IMR-90 (cell line): ENCODE data around the gene RAVER1. TPM values are rescaled to one million over a fixed set of nuclear protein-coding genes. Genes with fewer than 3 reads are reported as not detected.

ENCODE experiments used
- ATAC-seq: fragments of 200-7000 bp; cut with Tn5 transposase; 2 replicates; pipeline ENCODE4 v1.9.1; 2020; ENCODE audit warnings: low read depth, mild to moderate bottlenecking, moderate library complexity
- BruUV-seq: library from RNA; stranded (reverse); fragments of 400-500 nt; replicated peaks from 2 replicates; lab custom pipeline; 2021; lab: Mats Ljungman, UMichigan
- CTCF ChIA-PET: fragments of 300-600 bp; formaldehyde crosslinking; extraction: SDS; loops from one replicate; lab custom pipeline; 2021; ENCODE audit warnings: antibody characterized with exemption; lab: Yijun Ruan, JAX
- POLR2A ChIA-PET: fragments of 300-600 bp; sonication (Branson Sonifier 250); formaldehyde crosslinking; loops from one replicate; lab custom pipeline; 2022; ENCODE audit warnings: antibody characterized with exemption; ENCODE audit not compliant: unreplicated experiment; lab: Charles Lee
- DNase-seq: peaks from one replicate; pipeline ENCODE4 v3.0.0; 2013
- H2AFZ ChIP-seq: replicated peaks from 2 replicates; pipeline ENCODE3; 2013; ENCODE audit warnings: low read length, mild to moderate bottlenecking; ENCODE audit not compliant: poor library complexity
- H2AK5ac ChIP-seq: 2 replicates; pipeline ENCODE4 v1.6.1; 2013; ENCODE audit warnings: low read depth, low read length, inconsistent platforms
- H2AK9ac ChIP-seq: replicated peaks from 2 replicates; pipeline ENCODE3; 2013; ENCODE audit warnings: mild to moderate bottlenecking, low read depth, low read length, moderate library complexity; ENCODE audit not compliant: poor library complexity
- H2BK120ac ChIP-seq: 2 replicates; pipeline ENCODE4 v1.6.1; 2013; ENCODE audit warnings: low read depth, low read length, inconsistent platforms
- H2BK15ac ChIP-seq: 3 replicates; pipeline ENCODE4 v1.6.1; 2013; ENCODE audit warnings: low read depth, low read length, inconsistent platforms
- H2BK20ac ChIP-seq: 2 replicates; pipeline ENCODE4 v1.6.1; 2013; ENCODE audit warnings: low read depth, mild to moderate bottlenecking, inconsistent platforms, low read length, moderate library complexity
- H2BK5ac ChIP-seq: 2 replicates; pipeline ENCODE4 v1.6.1; 2013; ENCODE audit warnings: mild to moderate bottlenecking, low read depth, low read length, inconsistent platforms; ENCODE audit not compliant: poor library complexity, severe bottlenecking
- H3K14ac ChIP-seq: replicated peaks from 2 replicates; pipeline ENCODE4 v1.6.1; 2013; ENCODE audit warnings: low read depth, low read length, inconsistent platforms
- H3K18ac ChIP-seq: 2 replicates; pipeline ENCODE4 v1.6.1; 2013; ENCODE audit warnings: low read depth, low read length, control low read depth
- H3K23ac ChIP-seq: 2 replicates; pipeline ENCODE4 v1.6.1; 2013; ENCODE audit warnings: low read depth, low read length, inconsistent platforms
- H3K27ac ChIP-seq: 2 replicates; pipeline ENCODE4 v1.5.1; 2013; ENCODE audit warnings: mild to moderate bottlenecking, control low read depth, low read length; ENCODE audit not compliant: insufficient read depth
- H3K27me3 ChIP-seq: 2 replicates; pipeline ENCODE4 v1.6.1; 2013; ENCODE audit warnings: low read length; ENCODE audit not compliant: control insufficient read depth, insufficient read depth
- H3K36me3 ChIP-seq: 2 replicates; pipeline ENCODE4 v1.6.1; 2013; ENCODE audit warnings: low read length, mixed read lengths; ENCODE audit not compliant: control insufficient read depth, insufficient read depth
- H3K4ac ChIP-seq: 2 replicates; pipeline ENCODE4 v1.6.1; 2013; ENCODE audit warnings: low read depth, low read length, inconsistent platforms
- H3K4me1 ChIP-seq: 2 replicates; pipeline ENCODE4 v1.6.1; 2013; ENCODE audit warnings: low read length, mixed read lengths; ENCODE audit not compliant: control insufficient read depth, insufficient read depth
- H3K4me2 ChIP-seq: 2 replicates; pipeline ENCODE4 v1.6.1; 2013; ENCODE audit warnings: low read depth, mild to moderate bottlenecking, control low read depth, low read length, moderate library complexity
- H3K4me3 ChIP-seq: 2 replicates; pipeline ENCODE4 v1.5.1; 2013; ENCODE audit warnings: low read depth, mild to moderate bottlenecking, control low read depth, low read length, moderate library complexity; ENCODE audit not compliant: insufficient read depth
- H3K56ac ChIP-seq: 2 replicates; pipeline ENCODE4 v1.6.1; 2013; ENCODE audit warnings: low read length, inconsistent platforms; ENCODE audit not compliant: insufficient read depth; ENCODE audit errors: extremely low read depth
- H3K79me1 ChIP-seq, 2 experiments: 2 replicates each; pipeline ENCODE4 v1.6.1; 2013; ENCODE audit warnings: low read length in 2 of 2, inconsistent platforms in 1 of 2, low read depth in 1 of 2
- H3K9ac ChIP-seq: 2 replicates; pipeline ENCODE4 v1.6.1; 2013; ENCODE audit warnings: low read depth, low read length, control low read depth
- H3K9me1 ChIP-seq: 2 replicates; pipeline ENCODE4 v1.6.1; 2013; ENCODE audit warnings: low read length, inconsistent platforms; ENCODE audit not compliant: insufficient read depth
- H3K9me3 ChIP-seq: 2 replicates; pipeline ENCODE4 v1.6.1; 2013; ENCODE audit warnings: low read length; ENCODE audit not compliant: control insufficient read depth, insufficient read depth
- H4K20me1 ChIP-seq: 2 replicates; pipeline ENCODE4 v1.6.1; 2013; ENCODE audit warnings: low read length, inconsistent platforms; ENCODE audit not compliant: insufficient read depth
- H4K5ac ChIP-seq: 2 replicates; pipeline ENCODE4 v1.6.1; 2013; ENCODE audit warnings: mild to moderate bottlenecking, low read depth, low read length, control low read depth
- H4K8ac ChIP-seq, 2 experiments: 2 replicates each; pipeline ENCODE4 v1.6.1; 2013; ENCODE audit warnings: low read depth in 2 of 2, low read length in 2 of 2, control low read depth in 1 of 2, inconsistent platforms in 1 of 2
- H4K91ac ChIP-seq: 2 replicates; pipeline ENCODE4 v1.6.1; 2013; ENCODE audit warnings: low read depth, low read length, inconsistent platforms; ENCODE audit not compliant: insufficient read depth
- BHLHE40 ChIP-seq: fragments of 150-350 bp; IDR thresholded peaks from 2 replicates; pipeline ENCODE4 v1.6.1; 2016; ENCODE audit warnings: mild to moderate bottlenecking, low read depth, low read length
- MAZ ChIP-seq: IDR thresholded peaks from 2 replicates; pipeline ENCODE4 v1.6.1; 2012; ENCODE audit warnings: low read depth, mild to moderate bottlenecking, low read length, improper control_type of control experiment, moderate library complexity, borderline replicate concordance
- MXI1 ChIP-seq: IDR thresholded peaks from 2 replicates; pipeline ENCODE4 v1.6.1; 2012; ENCODE audit warnings: low read depth, mild to moderate bottlenecking, low read length, moderate library complexity, borderline replicate concordance
- NFE2L2 ChIP-seq: fragments of 150-350 bp; IDR thresholded peaks from 2 replicates; pipeline ENCODE4 v1.6.1; 2016; ENCODE audit warnings: low read depth, mild to moderate bottlenecking, low read length
- USF2 ChIP-seq: fragments of 150-350 bp; IDR thresholded peaks from 2 replicates; pipeline ENCODE4 v1.6.1; 2017; ENCODE audit warnings: mild to moderate bottlenecking, antibody characterized with exemption, low read length, low read depth
- WGBS, 2 experiments: methylation state at CpG; one replicate each; pipeline versions ENCODE4 v1.1.5 to v1.1.7; 2013; ENCODE audit warnings: missing lambda C conversion rate in 2 of 2; ENCODE audit not compliant: insufficient read length in 1 of 2; ENCODE audit errors: extremely low coverage in 2 of 2; 5-methylcytosine and 5-hydroxymethylcytosine counted together
- dilution Hi-C: fragments of 300-500 bp; cut with HindIII; formaldehyde crosslinking; loops from one replicate; pipeline ENCODE4 v1.14.3; 2018; ENCODE audit warnings: low sequenced_read_pairs; ENCODE audit not compliant: unreplicated experiment
- in situ Hi-C: fragments of 300-500 bp; cut with MboI; formaldehyde crosslinking; loops from 3 replicates; pipeline ENCODE4 v1.14.3; 2019; ENCODE audit warnings: low sequenced_read_pairs, inconsistent platforms, mixed read lengths
- intact Hi-C: fragments of 100-400 bp; cut with micrococcal nuclease; formaldehyde crosslinking; loops from 2 replicates; pipeline ENCODE4 v1.10.0; 2022
- polyA plus RNA-seq, 3 experiments: library from polyadenylated mRNA; depleted of rRNA; stranded (reverse); fragments of >200 nt; gene quantifications; 2 replicates each; pipeline ENCODE4 v1.2.3, GENCODE V29; 2012; ENCODE audit warnings: low replicate concordance in 1 of 3
- total RNA-seq: library from RNA; depleted of rRNA; stranded (reverse); fragments of >200 nt; gene quantifications from 2 replicates; pipeline ENCODE4 v1.2.3, GENCODE V29; 2012

Gene RAVER1
- total and polyA plus RNA-seq, 2 of the 4 experiments (the other 2 are of a cell fraction) = 2.7 to 18.1 TPM

GRCh38 chr19:10270616-10271394, 62.5 kb downstream of the RAVER1 start, which contains the start of gene ICAM1:
ICAM1 (plus strand) TSS chr19:10271120; CDS start chr19:10271160, 40 bp downstream.
- Histone ChIP-seq H2AFZ (peak within 1 kb of the TSS; percentile 94), H3K56ac (peak within 1 kb of the TSS; percentile 10; the same call in 1 of the 2 replicates), H3K4ac (peak within 1 kb of the TSS; percentile 60), H3K4me2 (peak within 1 kb of the TSS; percentile 30), H2BK15ac (no peak within 1 kb of the TSS; the same call in 2 of the 3 replicates), H4K8ac (peak within 1 kb of the TSS; percentile 64 to 81), H2BK120ac (peak within 1 kb of the TSS; percentile 65; the same call in 1 of the 2 replicates), H2BK20ac (no peak within 1 kb of the TSS), H3K9me3 (no peaks in the 10 kb centered on the region), H3K9me1 (no peaks in the 10 kb centered on the region), H3K4me1 (peaks cover 3% of the 10 kb centered on the region; the same call in 1 of the 2 replicates), H2AK5ac (peak within 1 kb of the TSS; percentile 37), H3K4me3 (peak within 1 kb of the TSS; percentile 32), H3K9ac (peak within 1 kb of the TSS; percentile 31; the same call in 1 of the 2 replicates), H3K27me3 (no peaks in the 10 kb centered on the region; the same call in 1 of the 2 replicates), H4K20me1 (no peaks in the 10 kb centered on the region), H4K91ac (peak within 1 kb of the TSS; percentile 41), H2AK9ac (peak within 1 kb of the TSS; percentile 80), H2BK5ac (no peak within 1 kb of the TSS), H3K27ac (no peak within 1 kb of the TSS; the same call in 1 of the 2 replicates), H4K5ac (peak within 1 kb of the TSS; percentile 57), H3K18ac (no peak within 1 kb of the TSS; the same call in 1 of the 2 replicates), H3K23ac (no peak within 1 kb of the TSS), H3K79me1 (0 out of 4 replicates have a peak, but pooled peaks cover 0 to 6% of the 10 kb centered on the region in 2 experiments), H3K36me3 (no peaks in the 10 kb centered on the region), H3K14ac (0 out of 2 replicates have a peak within 1 kb of the TSS, but pooled peaks have one; percentile 44)
- 17% methylated on average over 36 of the region's 51 CpGs; no CpG with 5 or more reads in 1 of the 2 experiments for WGBS, 2 experiments
- no TSS peak for BruUV-seq
- ATAC-seq = no peak; the same call in 1 of the 2 replicates
- ChIA-PET POLR2A (interaction anchor here (1.6 kb wide), 1 partner anchor 21 kb away, joined by 8 read pairs; no protein-coding TSS in a partner anchor), CTCF (interaction anchor here (0.6 to 2.6 kb wide), 3 partner anchors 20 to 157 kb away, joined by 4 to 12 read pairs (median 8); no protein-coding TSS in a partner anchor)
- dilution Hi-C loops (no loop called here), intact Hi-C loops (no loop called here), in situ Hi-C loops (no loop called here)
- DNase-seq = peak; percentile 66
- TF ChIP-seq MXI1 = peak; percentile 25; the same call in 1 of the 2 replicates
- TF ChIP-seq NFE2L2 = no peak
- TF ChIP-seq USF2 = no peak
- no peak for TF ChIP-seq BHLHE40
- peak; percentile 41; the same call in 1 of the 2 replicates for TF ChIP-seq MAZ
